Liver (tissue), 3 donors: Measurements from ENCODE around the gene UXS1.

Experiments
- FOXA1 ChIP-seq: IDR thresholded peaks from 2 replicates; pipeline ENCODE4 v1.6.1; 2016; ENCODE audit warnings: antibody characterized with exemption
- GABPA ChIP-seq, 2 donors: IDR thresholded peaks in 1 of 2; conservative IDR thresholded peaks in 1 of 2; 2 replicates each; pipeline ENCODE4 v1.6.1; 2016; ENCODE audit warnings: antibody characterized with exemption in 2 of 2, mild to moderate bottlenecking in 1 of 2, moderate library complexity in 1 of 2
- JUND ChIP-seq, 2 donors: IDR thresholded peaks; 2 replicates each; pipeline ENCODE4 v1.6.1; 2016; ENCODE audit warnings: antibody characterized with exemption in 2 of 2
- RAD21 ChIP-seq, 2 donors: IDR thresholded peaks; 2 replicates each; pipeline ENCODE4 v1.6.1; 2016; ENCODE audit warnings: antibody characterized with exemption in 2 of 2, mild to moderate bottlenecking in 2 of 2
- RXRA ChIP-seq, 2 donors: IDR thresholded peaks; 2 replicates each; pipeline ENCODE4 v1.6.1; 2017 to 2018; ENCODE audit warnings: antibody characterized with exemption in 2 of 2, mild to moderate bottlenecking in 1 of 2
- SP1 ChIP-seq: IDR thresholded peaks from 2 replicates; pipeline ENCODE4 v1.6.1; 2018; ENCODE audit warnings: antibody characterized with exemption, mild to moderate bottlenecking
- TAF1 ChIP-seq: conservative IDR thresholded peaks from 2 replicates; pipeline ENCODE4 v1.6.1; 2016; ENCODE audit warnings: antibody characterized with exemption, mild to moderate bottlenecking
- YY1 ChIP-seq: IDR thresholded peaks from 2 replicates; pipeline ENCODE4 v1.6.1; 2016; ENCODE audit warnings: antibody characterized with exemption, mild to moderate bottlenecking
- TF ChIP-seq, protein P1 (sequence below): IDR thresholded peaks from 2 replicates; pipeline ENCODE4 v1.6.1; 2016; ENCODE audit warnings: antibody characterized with exemption
- TF ChIP-seq, protein P2 (sequence below): fragments of 150-350 bp; IDR thresholded peaks from 2 replicates; pipeline ENCODE4 v1.5.1; 2017; ENCODE audit warnings: improper control_type of control experiment, low read depth, low read length; ENCODE audit not compliant: missing input control
- TF ChIP-seq, protein P3 (sequence below): IDR thresholded peaks from 2 replicates; pipeline ENCODE4 v1.6.1; 2016; ENCODE audit warnings: antibody characterized with exemption
- TF ChIP-seq, protein P4 (sequence below): IDR thresholded peaks from 2 replicates; pipeline ENCODE4 v1.6.1; 2016; ENCODE audit warnings: antibody characterized with exemption
- TF ChIP-seq, protein P5 (sequence below): IDR thresholded peaks from 2 replicates; pipeline ENCODE4 v1.6.1; 2016; ENCODE audit warnings: antibody characterized with exemption, mild to moderate bottlenecking
- donor health status: healthy.
- donor health status: healthy.

DNA sequence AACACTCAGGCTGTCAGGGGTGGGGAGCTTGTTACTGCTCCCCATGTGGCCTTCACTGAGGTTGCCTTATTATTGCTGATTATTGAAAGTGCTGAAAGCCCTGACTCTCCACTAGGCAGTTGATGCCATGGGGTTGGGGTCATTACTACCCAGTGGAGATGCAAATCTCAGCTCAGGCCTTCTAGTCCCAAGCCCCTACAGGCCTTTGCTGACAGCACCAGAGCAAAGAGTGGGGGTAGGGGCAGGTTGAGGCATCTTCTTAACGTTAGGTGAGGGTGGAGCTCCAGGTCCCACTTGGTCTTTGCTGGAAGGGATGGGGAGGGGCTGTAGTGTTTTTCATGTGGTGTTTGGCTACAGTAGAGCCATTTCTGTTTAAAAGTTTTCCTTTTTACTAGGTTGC is 104.5 kb downstream of the UXS1 start:
- no peak for TF ChIP-seq SP1
- no peak for TF ChIP-seq GABPA (IDR thresholded peaks at IDR 0.05 in 1 of 2, conservative IDR thresholded peaks at IDR 0.05 in 1 of 2)
- TF ChIP-seq YY1 = no peak
- TF ChIP-seq, protein P1, sequence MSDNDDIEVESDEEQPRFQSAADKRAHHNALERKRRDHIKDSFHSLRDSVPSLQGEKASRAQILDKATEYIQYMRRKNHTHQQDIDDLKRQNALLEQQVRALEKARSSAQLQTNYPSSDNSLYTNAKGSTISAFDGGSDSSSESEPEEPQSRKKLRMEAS = no peak
- no peak for TF ChIP-seq JUND (IDR thresholded peaks at IDR 0.05)
- TF ChIP-seq, protein P2, sequence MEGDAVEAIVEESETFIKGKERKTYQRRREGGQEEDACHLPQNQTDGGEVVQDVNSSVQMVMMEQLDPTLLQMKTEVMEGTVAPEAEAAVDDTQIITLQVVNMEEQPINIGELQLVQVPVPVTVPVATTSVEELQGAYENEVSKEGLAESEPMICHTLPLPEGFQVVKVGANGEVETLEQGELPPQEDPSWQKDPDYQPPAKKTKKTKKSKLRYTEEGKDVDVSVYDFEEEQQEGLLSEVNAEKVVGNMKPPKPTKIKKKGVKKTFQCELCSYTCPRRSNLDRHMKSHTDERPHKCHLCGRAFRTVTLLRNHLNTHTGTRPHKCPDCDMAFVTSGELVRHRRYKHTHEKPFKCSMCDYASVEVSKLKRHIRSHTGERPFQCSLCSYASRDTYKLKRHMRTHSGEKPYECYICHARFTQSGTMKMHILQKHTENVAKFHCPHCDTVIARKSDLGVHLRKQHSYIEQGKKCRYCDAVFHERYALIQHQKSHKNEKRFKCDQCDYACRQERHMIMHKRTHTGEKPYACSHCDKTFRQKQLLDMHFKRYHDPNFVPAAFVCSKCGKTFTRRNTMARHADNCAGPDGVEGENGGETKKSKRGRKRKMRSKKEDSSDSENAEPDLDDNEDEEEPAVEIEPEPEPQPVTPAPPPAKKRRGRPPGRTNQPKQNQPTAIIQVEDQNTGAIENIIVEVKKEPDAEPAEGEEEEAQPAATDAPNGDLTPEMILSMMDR = no peak
- no peak for TF ChIP-seq RAD21 (IDR thresholded peaks at IDR 0.05)
- TF ChIP-seq, protein P3, sequence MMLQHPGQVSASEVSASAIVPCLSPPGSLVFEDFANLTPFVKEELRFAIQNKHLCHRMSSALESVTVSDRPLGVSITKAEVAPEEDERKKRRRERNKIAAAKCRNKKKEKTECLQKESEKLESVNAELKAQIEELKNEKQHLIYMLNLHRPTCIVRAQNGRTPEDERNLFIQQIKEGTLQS = no peak
- TF ChIP-seq, protein P4, sequence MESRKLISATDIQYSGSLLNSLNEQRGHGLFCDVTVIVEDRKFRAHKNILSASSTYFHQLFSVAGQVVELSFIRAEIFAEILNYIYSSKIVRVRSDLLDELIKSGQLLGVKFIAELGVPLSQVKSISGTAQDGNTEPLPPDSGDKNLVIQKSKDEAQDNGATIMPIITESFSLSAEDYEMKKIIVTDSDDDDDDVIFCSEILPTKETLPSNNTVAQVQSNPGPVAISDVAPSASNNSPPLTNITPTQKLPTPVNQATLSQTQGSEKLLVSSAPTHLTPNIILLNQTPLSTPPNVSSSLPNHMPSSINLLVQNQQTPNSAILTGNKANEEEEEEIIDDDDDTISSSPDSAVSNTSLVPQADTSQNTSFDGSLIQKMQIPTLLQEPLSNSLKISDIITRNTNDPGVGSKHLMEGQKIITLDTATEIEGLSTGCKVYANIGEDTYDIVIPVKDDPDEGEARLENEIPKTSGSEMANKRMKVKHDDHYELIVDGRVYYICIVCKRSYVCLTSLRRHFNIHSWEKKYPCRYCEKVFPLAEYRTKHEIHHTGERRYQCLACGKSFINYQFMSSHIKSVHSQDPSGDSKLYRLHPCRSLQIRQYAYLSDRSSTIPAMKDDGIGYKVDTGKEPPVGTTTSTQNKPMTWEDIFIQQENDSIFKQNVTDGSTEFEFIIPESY = no peak
- TF ChIP-seq, protein P5, sequence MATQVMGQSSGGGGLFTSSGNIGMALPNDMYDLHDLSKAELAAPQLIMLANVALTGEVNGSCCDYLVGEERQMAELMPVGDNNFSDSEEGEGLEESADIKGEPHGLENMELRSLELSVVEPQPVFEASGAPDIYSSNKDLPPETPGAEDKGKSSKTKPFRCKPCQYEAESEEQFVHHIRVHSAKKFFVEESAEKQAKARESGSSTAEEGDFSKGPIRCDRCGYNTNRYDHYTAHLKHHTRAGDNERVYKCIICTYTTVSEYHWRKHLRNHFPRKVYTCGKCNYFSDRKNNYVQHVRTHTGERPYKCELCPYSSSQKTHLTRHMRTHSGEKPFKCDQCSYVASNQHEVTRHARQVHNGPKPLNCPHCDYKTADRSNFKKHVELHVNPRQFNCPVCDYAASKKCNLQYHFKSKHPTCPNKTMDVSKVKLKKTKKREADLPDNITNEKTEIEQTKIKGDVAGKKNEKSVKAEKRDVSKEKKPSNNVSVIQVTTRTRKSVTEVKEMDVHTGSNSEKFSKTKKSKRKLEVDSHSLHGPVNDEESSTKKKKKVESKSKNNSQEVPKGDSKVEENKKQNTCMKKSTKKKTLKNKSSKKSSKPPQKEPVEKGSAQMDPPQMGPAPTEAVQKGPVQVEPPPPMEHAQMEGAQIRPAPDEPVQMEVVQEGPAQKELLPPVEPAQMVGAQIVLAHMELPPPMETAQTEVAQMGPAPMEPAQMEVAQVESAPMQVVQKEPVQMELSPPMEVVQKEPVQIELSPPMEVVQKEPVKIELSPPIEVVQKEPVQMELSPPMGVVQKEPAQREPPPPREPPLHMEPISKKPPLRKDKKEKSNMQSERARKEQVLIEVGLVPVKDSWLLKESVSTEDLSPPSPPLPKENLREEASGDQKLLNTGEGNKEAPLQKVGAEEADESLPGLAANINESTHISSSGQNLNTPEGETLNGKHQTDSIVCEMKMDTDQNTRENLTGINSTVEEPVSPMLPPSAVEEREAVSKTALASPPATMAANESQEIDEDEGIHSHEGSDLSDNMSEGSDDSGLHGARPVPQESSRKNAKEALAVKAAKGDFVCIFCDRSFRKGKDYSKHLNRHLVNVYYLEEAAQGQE = no peak
- no peak for TF ChIP-seq TAF1
- TF ChIP-seq RXRA (IDR thresholded peaks at IDR 0.05) = no peak
- no peak for TF ChIP-seq FOXA1
